Measurements from ENCODE around the gene WASF3.

- TF ChIP-seq CTCF (IDR thresholded peaks at IDR 0.05; ENCODE audit: insufficient read depth, low read depth, low read length): no peak
- no peak for TF ChIP-seq EZH2 (IDR thresholded peaks at IDR 0.05; ENCODE audit: insufficient read depth, low read length)
Measured at GRCh38 chr13:26727122-26727521, 169.6 kb downstream of the WASF3 start.
